GM19240 (cell line): ENCODE measurements around the gene ZSCAN22.
"Not testable (repeated sequence)": the region's sequence is repeated elsewhere in the genome, so short reads cannot be mapped to it uniquely, and the experiment has no call there.

Experiments used
- DNase-seq: peaks from one replicate; pipeline ENCODE4 v3.0.0; 2011; ENCODE audit warnings: low spot score; ENCODE audit not compliant: insufficient read length

The ZSCAN22 gene

GRCh38 chr19:58326914-58327726 lies at the start of gene ZSCAN22:
TSS of gene ZSCAN22 (plus strand) at chr19:58326994. CDS start at chr19:58334803, 7,809 bp downstream.
- peak; percentile 93 for DNase-seq

GRCh38 chr19:58277197-58277596 lies 49.6 kb upstream of the ZSCAN22 start:
- DNase-seq, result no peak

- no peak for DNase-seq
These were observed 48.9 kb upstream of the ZSCAN22 start for GRCh38 chr19:58277748-58278540.

- peak; percentile 100 for DNase-seq
These were observed 48.2 kb upstream of the ZSCAN22 start, which contains the start of gene ZNF8 for GRCh38 chr19:58278541-58279041. TSS of gene ZNF8 (plus strand) at chr19:58278955. CDS start at chr19:58279082, 127 bp downstream.

- DNase-seq, result peak; percentile 20
These were observed 47.5 kb upstream of the ZSCAN22 start for GRCh38 chr19:58279042-58279924.

- no peak for DNase-seq
These were observed 46.9 kb upstream of the ZSCAN22 start for GRCh38 chr19:58279925-58280316.

- DNase-seq, result no peak
These were observed 42.6 kb upstream of the ZSCAN22 start for GRCh38 chr19:58284199-58284598.

GRCh38 chr19:58291943-58292342 lies 34.9 kb upstream of the ZSCAN22 start:
- no peak for DNase-seq

GRCh38 chr19:58294743-58295374 lies 31.9 kb upstream of the ZSCAN22 start:
- DNase-seq, result no peak

GRCh38 chr19:58296104-58296503 lies 30.7 kb upstream of the ZSCAN22 start:
- no peak for DNase-seq

GRCh38 chr19:58300620-58301019 lies 26.2 kb upstream of the ZSCAN22 start:
- no peak for DNase-seq

GRCh38 chr19:58304255-58304654 lies 22.5 kb upstream of the ZSCAN22 start:
- DNase-seq, result no peak

- no peak for DNase-seq
These were observed 22.1 kb upstream of the ZSCAN22 start for GRCh38 chr19:58304748-58305064.

- DNase-seq, result peak; percentile 96
These were observed 21.5 kb upstream of the ZSCAN22 start, which contains the start of gene ERVK3-1 for GRCh38 chr19:58305065-58305931. TSS of gene ERVK3-1 (plus strand) at chr19:58305377. CDS start at chr19:58312169, 6,792 bp downstream.

- no peak for DNase-seq
These were observed 20.9 kb upstream of the ZSCAN22 start for GRCh38 chr19:58305932-58306323.

- DNase-seq, result no peak
These were observed 19.1 kb upstream of the ZSCAN22 start for GRCh38 chr19:58307736-58308135.

GRCh38 chr19:58310685-58311084 lies 16.1 kb upstream of the ZSCAN22 start:
- DNase-seq, result not testable (repeated sequence)

- no peak for DNase-seq
These were observed 15.4 kb upstream of the ZSCAN22 start for GRCh38 chr19:58311345-58311865.

- DNase-seq, result no peak
These were observed 11.2 kb upstream of the ZSCAN22 start for GRCh38 chr19:58315580-58315979.
